ENCODE results near the gene SLC25A4. TPM values are rescaled to one million over a fixed set of nuclear protein-coding genes. Genes with fewer than 3 reads are reported as not detected.

Gene SLC25A4
- total RNA-seq = 1 to 10 TPM; 4.2 to 5.0 TPM

DNA sequence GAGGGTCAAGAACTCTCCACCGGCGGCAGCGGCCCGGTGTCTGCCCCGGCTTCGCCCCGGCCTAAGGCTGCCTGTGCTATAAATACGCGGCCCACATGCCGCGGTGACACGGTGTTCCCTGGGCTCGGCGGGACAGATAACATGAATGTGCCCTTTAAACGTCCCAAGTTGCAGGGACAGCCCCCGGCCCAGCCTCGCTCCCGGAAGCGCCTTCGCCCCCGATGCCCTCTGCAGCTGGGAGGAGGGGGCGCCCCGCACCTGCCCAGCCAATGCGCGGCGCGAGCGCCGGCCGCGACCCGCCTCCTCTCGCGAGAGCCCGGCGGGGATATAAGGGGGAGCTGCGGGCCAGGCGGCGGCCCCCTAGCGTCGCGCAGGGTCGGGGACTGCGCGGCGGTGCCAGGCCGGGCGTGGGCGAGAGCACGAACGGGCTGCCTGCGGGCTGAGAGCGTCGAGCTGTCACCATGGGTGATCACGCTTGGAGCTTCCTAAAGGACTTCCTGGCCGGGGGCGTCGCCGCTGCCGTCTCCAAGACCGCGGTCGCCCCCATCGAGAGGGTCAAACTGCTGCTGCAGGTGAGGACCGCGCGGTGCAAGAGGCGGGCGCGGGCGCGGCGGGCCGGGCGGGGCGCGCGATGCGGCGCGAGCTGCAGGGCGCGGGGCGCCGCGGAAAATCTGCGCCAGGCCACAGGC lies at the start of gene SLC25A4:
SLC25A4 (plus strand) TSS at position 355 of the 689 bp plus-strand sequence; CDS start at position 462, 107 bp downstream.
- intact Hi-C loops (cut with DNase I, micrococcal nuclease) = loop anchor here (1.0 to 5.0 kb wide), 8 partner anchors 22 to 606 kb away; partner anchors contain the start of genes ANKRD37 (in 2 of the 2), CCDC110 (in 1 of the 2), CFAP97 (in 1 of the 2) and UFSP2 (in 1 of the 2)
- peak within 1 kb of the TSS; percentile 70 for H3K27ac Mint-ChIP-seq
- ChIA-PET POLR2A (interaction anchor here (0.6 to 1.1 kb wide), 3 partner anchors 74 to 409 kb away, joined by 3 read pairs; partner anchors contain the start of gene ANKRD37), CTCF (interaction anchor here (0.7 to 2.2 kb wide), 6 partner anchors 9 to 45 kb away, joined by 3 to 7 read pairs (median 4); no protein-coding TSS in a partner anchor)
- H3K4me3 Mint-ChIP-seq = peak within 1 kb of the TSS; percentile 74
- peaks cover 33% of the 10 kb centered on the region for H3K27me3 Mint-ChIP-seq
- no peaks in the 10 kb centered on the region for H3K36me3 Mint-ChIP-seq (ENCODE audit: low read depth)
- peak; percentile 91 for DNase-seq
- H3K4me1 Mint-ChIP-seq = peaks cover 10% of the 10 kb centered on the region
- H3K9me3 Mint-ChIP-seq (ENCODE audit: low read depth) = no peaks in the 10 kb centered on the region
- ATAC-seq = peak; percentile 95

DNA sequence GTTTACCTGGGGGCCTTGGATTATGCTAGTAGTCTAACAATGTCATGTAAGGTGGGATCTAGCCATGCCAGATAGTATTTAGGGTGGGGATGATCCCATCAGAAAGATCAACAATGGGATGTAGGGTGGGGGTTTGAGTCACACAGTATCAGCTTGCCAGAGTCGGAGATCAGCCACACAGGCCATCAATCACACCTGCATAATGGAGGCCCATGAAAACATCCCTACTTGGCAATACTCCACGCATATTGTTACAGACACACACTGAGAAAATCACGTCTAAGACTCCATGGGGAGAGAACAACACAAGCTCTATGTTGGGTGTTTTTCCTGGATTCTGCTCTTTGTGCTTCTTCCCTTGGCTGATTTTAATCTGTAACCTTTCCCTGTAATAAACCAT lies 49.5 kb upstream of the SLC25A4 start:
- H3K36me3 Mint-ChIP-seq (ENCODE audit: low read depth) = no peaks in the 10 kb centered on the region
- H3K4me3 Mint-ChIP-seq = no peak overlapping the region
- H3K4me1 Mint-ChIP-seq = no peaks in the 10 kb centered on the region
- intact Hi-C loops (cut with DNase I, micrococcal nuclease) = no loop called here
- CTCF ChIA-PET = interaction anchor here (6.8 kb wide), 1 partner anchor 53 kb away, joined by 77 read pairs; no protein-coding TSS in a partner anchor
- H3K9me3 Mint-ChIP-seq (ENCODE audit: low read depth) = no peaks in the 10 kb centered on the region
- POLR2A ChIA-PET = no interaction called here
- peaks cover 20% of the 10 kb centered on the region for H3K27me3 Mint-ChIP-seq
- ATAC-seq (no peak), DNase-seq (no peak)
- H3K27ac Mint-ChIP-seq = no peak overlapping the region

DNA sequence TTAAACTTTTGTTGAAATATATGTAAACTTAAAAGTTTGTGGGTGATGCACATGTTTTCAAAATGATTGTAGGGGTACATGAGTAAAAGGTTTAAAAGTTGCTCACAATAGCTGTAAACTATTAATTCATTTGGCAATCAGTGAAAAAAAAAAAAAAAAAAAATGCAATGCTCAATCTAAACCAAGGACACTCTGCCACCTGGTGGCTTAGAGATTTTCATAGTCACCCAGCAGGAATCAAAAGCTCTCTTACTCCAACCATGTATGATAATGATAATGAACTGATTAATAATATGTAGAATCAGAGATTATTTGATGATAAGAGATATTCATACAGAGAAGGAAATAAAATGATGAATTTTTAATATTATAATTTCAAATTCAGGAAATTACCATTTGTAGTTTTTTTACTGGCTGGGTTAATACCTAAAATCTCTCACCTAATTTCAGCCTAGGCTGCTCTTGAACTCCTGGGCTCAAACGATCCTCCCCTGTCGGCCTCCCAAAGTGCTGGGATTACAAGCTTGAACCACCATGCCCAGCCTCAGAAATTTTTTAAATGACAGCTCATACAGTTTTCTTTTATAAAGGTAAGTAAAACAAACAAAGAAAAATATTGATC lies 46.9 kb upstream of the SLC25A4 start:
- Mint-ChIP-seq H3K27me3 (peaks cover 14% of the 10 kb centered on the region), H3K4me1 (no peaks in the 10 kb centered on the region), H3K27ac (no peak overlapping the region), H3K9me3 (ENCODE audit: low read depth) (no peaks in the 10 kb centered on the region), H3K4me3 (no peak overlapping the region), H3K36me3 (ENCODE audit: low read depth) (no peaks in the 10 kb centered on the region)
- no peak for ATAC-seq
- CTCF ChIA-PET = interaction anchor here (0.6 to 6.8 kb wide), 18 partner anchors 10 to 1668 kb away, joined by 3 to 77 read pairs (median 5); no protein-coding TSS in a partner anchor
- intact Hi-C loops (cut with DNase I, micrococcal nuclease) = loop anchor here (1.0 to 5.0 kb wide), 4 partner anchors 56 to 350 kb away; no protein-coding TSS in a partner anchor
- DNase-seq = peak; percentile 41
- POLR2A ChIA-PET = no interaction called here

DNA sequence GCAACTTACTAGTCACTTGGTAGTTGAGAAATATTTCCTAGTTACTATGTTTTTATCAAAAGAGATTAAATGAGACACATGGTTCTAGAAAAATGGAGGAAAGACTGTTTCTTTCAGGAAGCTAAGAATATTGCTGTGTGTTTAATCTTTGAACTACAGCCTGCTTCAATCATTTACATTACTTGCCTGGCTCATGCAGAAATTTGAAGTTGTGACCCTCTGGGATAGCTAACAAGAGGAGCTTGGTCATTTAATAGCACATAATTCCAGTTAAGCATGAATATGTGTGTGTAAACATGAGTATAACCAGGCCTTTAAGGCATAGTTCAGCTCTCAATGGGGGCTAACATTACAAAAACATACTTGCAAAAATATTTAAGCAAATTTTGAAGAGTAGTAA lies 44.6 kb upstream of the SLC25A4 start:
- Mint-ChIP-seq H3K4me3 (no peak overlapping the region), H3K4me1 (no peaks in the 10 kb centered on the region), H3K9me3 (ENCODE audit: low read depth) (no peaks in the 10 kb centered on the region), H3K36me3 (ENCODE audit: low read depth) (no peaks in the 10 kb centered on the region), H3K27ac (no peak overlapping the region), H3K27me3 (peaks cover 13% of the 10 kb centered on the region)
- no peak for DNase-seq
- intact Hi-C loops (cut with DNase I, micrococcal nuclease) = loop anchor here in 1 of 2 experiments (5.0 kb wide), 1 partner anchor 91 kb away; no protein-coding TSS in a partner anchor
- no peak for ATAC-seq
- ChIA-PET CTCF (interaction anchor here (0.6 to 6.8 kb wide), 6 partner anchors 10 to 93 kb away, joined by 3 to 77 read pairs (median 6); partner anchors contain the start of gene SLC25A4), POLR2A (interaction anchor here (0.6 kb wide), 1 partner anchor 149 kb away, joined by 3 read pairs; no protein-coding TSS in a partner anchor)

DNA sequence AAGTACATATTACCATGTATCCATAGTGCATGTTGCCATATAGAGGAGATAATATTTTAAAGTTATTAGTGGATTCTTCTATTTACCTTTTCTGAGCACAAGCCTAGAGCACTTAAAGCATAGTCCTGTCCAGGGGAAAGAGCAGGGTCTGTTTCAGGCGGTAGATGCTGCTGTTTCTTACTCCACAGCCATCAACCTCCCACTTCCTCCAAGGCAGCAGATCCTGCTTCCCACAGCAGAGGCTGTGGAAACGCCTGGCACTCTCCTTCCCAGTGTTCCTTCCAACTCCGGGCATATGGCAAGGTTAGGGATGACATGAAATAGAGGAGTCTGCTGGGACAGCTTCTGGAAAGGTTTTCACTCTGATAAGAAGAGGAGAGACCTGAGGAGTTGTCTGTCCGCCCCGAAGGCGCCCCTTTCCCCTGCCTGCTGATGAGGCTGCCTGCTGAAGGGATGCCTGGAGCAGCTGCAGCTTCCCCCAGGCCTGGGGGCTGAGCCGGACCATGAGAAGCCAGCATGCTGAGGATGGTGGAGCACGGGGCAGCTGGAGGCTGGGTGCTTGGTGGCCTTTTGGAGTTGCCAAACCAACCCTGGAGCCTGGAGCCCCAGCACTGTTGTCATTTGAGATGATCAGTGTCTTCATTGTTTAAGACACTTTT lies 43.9 kb upstream of the SLC25A4 start:
- Mint-ChIP-seq H3K27me3 (peaks cover 11% of the 10 kb centered on the region), H3K4me1 (no peaks in the 10 kb centered on the region), H3K9me3 (ENCODE audit: low read depth) (no peaks in the 10 kb centered on the region), H3K36me3 (ENCODE audit: low read depth) (no peaks in the 10 kb centered on the region), H3K4me3 (no peak overlapping the region), H3K27ac (no peak overlapping the region)
- CTCF ChIA-PET = interaction anchor here (1.3 to 6.8 kb wide), 3 partner anchors 44 to 94 kb away, joined by 3 to 77 read pairs (median 10); partner anchors contain the start of gene SLC25A4
- ATAC-seq (no peak), DNase-seq (no peak)
- intact Hi-C loops (cut with DNase I, micrococcal nuclease) = loop anchor here in 1 of 2 experiments (5.0 kb wide), 1 partner anchor 92 kb away; no protein-coding TSS in a partner anchor
- POLR2A ChIA-PET = interaction anchor here (0.6 kb wide), 1 partner anchor 148 kb away, joined by 3 read pairs; no protein-coding TSS in a partner anchor

DNA sequence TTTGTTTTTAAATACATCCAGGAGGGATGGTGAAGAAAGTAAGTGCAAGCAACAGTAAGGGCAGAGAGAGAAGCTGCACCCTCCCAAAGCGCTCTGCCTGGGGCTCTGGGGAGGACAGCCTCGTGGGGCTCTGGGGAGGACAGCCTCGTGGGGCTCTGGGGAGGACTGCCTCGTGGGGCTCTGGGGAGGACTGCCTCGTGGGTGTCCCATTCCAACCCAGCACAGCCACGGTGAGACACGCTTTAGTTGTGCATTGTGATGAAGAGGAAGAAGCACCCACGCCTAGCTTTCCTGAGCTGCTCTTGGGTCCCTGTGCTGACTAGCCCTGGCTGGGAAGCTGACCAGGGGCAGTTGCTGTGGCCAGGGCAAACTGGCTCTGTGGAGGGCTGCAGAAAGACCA lies 43.1 kb upstream of the SLC25A4 start:
- Mint-ChIP-seq H3K27ac (no peak overlapping the region), H3K4me1 (no peaks in the 10 kb centered on the region), H3K27me3 (peaks cover 11% of the 10 kb centered on the region), H3K4me3 (no peak overlapping the region), H3K36me3 (ENCODE audit: low read depth) (no peaks in the 10 kb centered on the region), H3K9me3 (ENCODE audit: low read depth) (no peaks in the 10 kb centered on the region)
- intact Hi-C loops (cut with DNase I, micrococcal nuclease) = loop anchor here in 1 of 2 experiments (5.0 kb wide), 1 partner anchor 93 kb away; no protein-coding TSS in a partner anchor
- ATAC-seq (no peak), DNase-seq (no peak)
- ChIA-PET POLR2A (no interaction called here), CTCF (interaction anchor here (6.8 kb wide), 1 partner anchor 60 kb away, joined by 77 read pairs; no protein-coding TSS in a partner anchor)

DNA sequence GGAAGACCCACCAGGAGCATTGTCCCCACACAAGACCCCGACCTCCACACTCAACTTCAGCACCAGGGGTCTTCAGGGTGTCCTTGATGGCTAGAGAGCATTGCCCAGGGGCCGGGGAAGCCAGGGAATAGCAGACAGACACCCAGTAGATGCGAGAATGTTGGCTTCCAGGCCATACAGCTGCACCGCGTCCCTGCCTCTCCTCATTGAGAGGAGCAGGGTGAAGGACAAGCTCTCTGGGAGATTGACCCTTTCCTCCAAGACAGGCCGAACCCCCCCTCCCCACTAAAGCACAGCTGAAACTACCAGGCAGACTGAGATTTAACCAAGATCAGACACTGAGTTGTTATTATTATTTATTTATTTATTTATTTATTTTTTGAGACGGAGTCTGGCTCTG lies 42.6 kb upstream of the SLC25A4 start:
- H3K9me3 Mint-ChIP-seq (ENCODE audit: low read depth) = no peaks in the 10 kb centered on the region
- ATAC-seq = no peak
- intact Hi-C loops (cut with DNase I, micrococcal nuclease) = no loop called here

DNA sequence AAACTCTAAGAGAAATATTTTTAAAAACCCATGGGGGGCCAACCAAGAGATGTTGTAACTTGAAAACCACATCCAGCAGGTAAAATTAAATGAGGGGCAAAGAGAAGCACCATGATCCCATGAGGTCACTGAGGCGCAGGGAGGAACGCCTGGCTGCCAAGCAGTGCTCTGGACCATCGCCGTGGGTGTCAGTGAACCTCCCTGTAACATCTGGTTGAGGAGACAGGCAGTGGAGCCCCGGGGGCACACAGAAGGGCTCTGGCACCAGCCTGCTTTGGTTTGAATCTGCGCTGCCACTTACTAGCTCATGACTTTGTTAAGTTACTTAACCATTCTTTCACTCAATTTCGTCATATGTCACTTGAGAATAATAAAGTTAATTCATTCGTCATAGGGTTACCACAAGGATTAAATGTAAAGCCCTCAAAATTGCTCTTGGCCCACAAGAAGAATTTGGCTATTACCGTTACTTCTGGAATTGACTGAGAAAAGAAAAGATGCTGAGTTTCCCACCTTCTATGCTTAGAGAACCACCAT lies 41.6 kb upstream of the SLC25A4 start:
- no peak overlapping the region for H3K4me3 Mint-ChIP-seq
- ChIA-PET CTCF (interaction anchor here (1.1 kb wide), 1 partner anchor 61 kb away, joined by 3 read pairs; no protein-coding TSS in a partner anchor), POLR2A (no interaction called here)
- H3K27ac Mint-ChIP-seq = no peak overlapping the region
- DNase-seq (no peak), ATAC-seq (no peak)
- intact Hi-C loops (cut with DNase I, micrococcal nuclease) = no loop called here
- peaks cover 11% of the 10 kb centered on the region for H3K27me3 Mint-ChIP-seq
- H3K4me1 Mint-ChIP-seq = no peaks in the 10 kb centered on the region
- no peaks in the 10 kb centered on the region for H3K9me3 Mint-ChIP-seq (ENCODE audit: low read depth)
- H3K36me3 Mint-ChIP-seq (ENCODE audit: low read depth) = no peaks in the 10 kb centered on the region

More for the DNA sequence above, 42.6 kb upstream of the SLC25A4 start:
- H3K4me1 Mint-ChIP-seq = no peaks in the 10 kb centered on the region
- ChIA-PET CTCF (interaction anchor here (6.8 kb wide), 1 partner anchor 60 kb away, joined by 77 read pairs; no protein-coding TSS in a partner anchor), POLR2A (no interaction called here)
- no peak for DNase-seq
- H3K27me3 Mint-ChIP-seq = peaks cover 11% of the 10 kb centered on the region
- H3K4me3 Mint-ChIP-seq = no peak overlapping the region
- H3K36me3 Mint-ChIP-seq (ENCODE audit: low read depth) = no peaks in the 10 kb centered on the region
- H3K27ac Mint-ChIP-seq = no peak overlapping the region

DNA sequence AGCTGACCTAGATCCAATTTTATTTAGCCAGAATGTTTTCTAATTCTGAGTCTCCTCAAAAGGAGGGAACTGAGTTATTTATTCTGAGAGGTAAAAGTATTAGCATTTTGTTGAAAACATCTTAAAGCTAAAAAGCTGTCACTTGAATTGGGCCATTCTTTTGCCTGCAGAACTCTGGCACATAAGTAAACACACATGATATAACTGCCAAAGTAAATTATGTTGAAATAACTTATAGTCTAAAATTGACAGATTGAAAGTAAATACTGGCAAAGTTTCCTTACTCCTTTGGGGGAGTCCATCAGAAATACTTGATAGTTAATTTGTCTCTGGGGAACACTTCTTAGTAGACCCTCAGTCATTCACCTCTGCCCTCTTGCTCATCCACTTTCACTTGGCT lies 38.3 kb upstream of the SLC25A4 start:
- CTCF ChIA-PET = interaction anchor here (0.6 to 2.7 kb wide), 2 partner anchors 9 to 1762 kb away, joined by 3 to 8 read pairs; no protein-coding TSS in a partner anchor

DNA sequence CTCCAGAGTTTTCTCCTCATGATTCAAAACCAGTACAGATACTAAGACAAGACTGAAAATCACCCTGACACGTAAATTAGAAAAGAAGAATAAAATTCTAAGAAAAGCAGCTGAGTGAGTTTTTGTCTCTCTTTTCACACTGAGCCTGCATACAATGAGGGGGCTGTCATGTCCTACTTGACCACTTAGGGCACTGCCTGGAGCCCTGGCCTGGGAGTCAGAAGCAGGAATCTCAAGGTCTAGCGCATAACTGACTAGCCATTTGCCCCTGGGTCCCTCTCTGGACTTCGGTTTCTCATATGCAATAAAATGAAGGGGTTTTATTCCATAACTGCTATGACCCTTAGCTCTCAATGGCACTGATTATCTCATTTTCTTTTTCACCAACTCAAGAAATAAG lies 36.7 kb upstream of the SLC25A4 start:
- Mint-ChIP-seq H3K4me1 (no peaks in the 10 kb centered on the region), H3K27me3 (peaks cover 12% of the 10 kb centered on the region), H3K27ac (no peak overlapping the region), H3K4me3 (no peak overlapping the region), H3K9me3 (ENCODE audit: low read depth) (no peaks in the 10 kb centered on the region), H3K36me3 (ENCODE audit: low read depth) (no peaks in the 10 kb centered on the region)
- no peak for ATAC-seq
- ChIA-PET POLR2A (no interaction called here), CTCF (interaction anchor here (0.6 to 2.7 kb wide), 5 partner anchors 11 to 67 kb away, joined by 3 to 8 read pairs (median 3); no protein-coding TSS in a partner anchor)
- intact Hi-C loops (cut with DNase I, micrococcal nuclease) = no loop called here
- no peak for DNase-seq

More for the DNA sequence above, 38.3 kb upstream of the SLC25A4 start:
- H3K9me3 Mint-ChIP-seq (ENCODE audit: low read depth) = no peaks in the 10 kb centered on the region
- H3K4me1 Mint-ChIP-seq = no peaks in the 10 kb centered on the region
- no peaks in the 10 kb centered on the region for H3K36me3 Mint-ChIP-seq (ENCODE audit: low read depth)
- intact Hi-C loops (cut with DNase I, micrococcal nuclease) = no loop called here
- no peak overlapping the region for H3K27ac Mint-ChIP-seq
- H3K27me3 Mint-ChIP-seq = peaks cover 10% of the 10 kb centered on the region
- no peak for DNase-seq
- POLR2A ChIA-PET = no interaction called here
- ATAC-seq = no peak
- no peak overlapping the region for H3K4me3 Mint-ChIP-seq

Measured in activated CD4-positive, alpha-beta T cell treated with anti-CD3 and anti-CD28 coated beads for 36 hours (primary cell).